Loucy (cell line): ENCODE results near the gene TAF3.

Experiments used
- H2AFZ ChIP-seq: fragments of 200-600 bp; sonication (generic); 2 replicates; pipeline ENCODE4 v1.6.0; 2016; ENCODE audit warnings: antibody characterized with exemption, mild to moderate bottlenecking, low read length, moderate library complexity
- H3F3A ChIP-seq: fragments of 200-600 bp; 2 replicates; pipeline ENCODE4 v1.6.0; 2016; ENCODE audit warnings: antibody characterized with exemption, low read depth, mild to moderate bottlenecking
- H3K27me3 ChIP-seq: fragments of 200-600 bp; sonication (generic); 2 replicates; pipeline ENCODE4 v1.6.1; 2014; ENCODE audit warnings: low read length, mild to moderate bottlenecking; ENCODE audit not compliant: insufficient read depth, poor library complexity, severe bottlenecking
- H3K36me3 ChIP-seq: fragments of 200-600 bp; sonication (generic); 2 replicates; pipeline ENCODE4 v1.6.1; 2016; ENCODE audit warnings: low read length; ENCODE audit not compliant: insufficient read depth
- H3K4me1 ChIP-seq: fragments of 200-600 bp; sonication (generic); 2 replicates; pipeline ENCODE4 v1.5.1; 2014; ENCODE audit warnings: low read length, mild to moderate bottlenecking; ENCODE audit not compliant: insufficient read depth, poor library complexity, severe bottlenecking
- H3K4me2 ChIP-seq: fragments of 200-600 bp; sonication (generic); 2 replicates; pipeline ENCODE4 v1.6.0; 2014; ENCODE audit warnings: antibody characterized with exemption, low read length, low read depth, mild to moderate bottlenecking; ENCODE audit not compliant: poor library complexity, severe bottlenecking
- H3K4me3 ChIP-seq: fragments of 200-600 bp; sonication (generic); 2 replicates; pipeline ENCODE4 v1.5.1; 2014; ENCODE audit warnings: low read length, mild to moderate bottlenecking, mixed read lengths; ENCODE audit not compliant: poor library complexity, severe bottlenecking
- H3K79me2 ChIP-seq: fragments of 200-600 bp; sonication (generic); 2 replicates; pipeline ENCODE4 v1.6.1; 2014; ENCODE audit warnings: low read length; ENCODE audit not compliant: insufficient read depth
- H3K9ac ChIP-seq: fragments of 200-600 bp; sonication (generic); 2 replicates; pipeline ENCODE4 v1.6.0; 2014; ENCODE audit warnings: mild to moderate bottlenecking, low read depth, low read length, moderate library complexity; ENCODE audit not compliant: poor library complexity, severe bottlenecking
- H3K9me2 ChIP-seq: fragments of 200-600 bp; sonication (generic); replicated peaks from 2 replicates; pipeline ENCODE4 v1.6.1; 2016; ENCODE audit warnings: low read depth, low read length, mixed read lengths
- H3K9me3 ChIP-seq: fragments of 200-600 bp; sonication (generic); 2 replicates; pipeline ENCODE4 v1.6.1; 2014; ENCODE audit warnings: mild to moderate bottlenecking, antibody characterized with exemption, low read length, low read depth; ENCODE audit not compliant: insufficient read depth
- H4K20me1 ChIP-seq: fragments of 200-600 bp; sonication (generic); 2 replicates; pipeline ENCODE4 v1.6.0; 2014; ENCODE audit warnings: antibody characterized with exemption, low read length, mild to moderate bottlenecking; ENCODE audit not compliant: insufficient read depth, poor library complexity, severe bottlenecking
- CTCF ChIP-seq: fragments of 200-600 bp; sonication (generic); conservative IDR thresholded peaks from 2 replicates; pipeline ENCODE4 v1.5.1; 2014; ENCODE audit warnings: mild to moderate bottlenecking, antibody characterized with exemption, low read length
- EZH2phosphoT487 ChIP-seq: fragments of 200-600 bp; IDR thresholded peaks from 2 replicates; pipeline ENCODE4 v1.6.1; 2018; ENCODE audit warnings: antibody characterized with exemption, mild to moderate bottlenecking, moderate library complexity, borderline replicate concordance

TAF3 gene

DNA sequence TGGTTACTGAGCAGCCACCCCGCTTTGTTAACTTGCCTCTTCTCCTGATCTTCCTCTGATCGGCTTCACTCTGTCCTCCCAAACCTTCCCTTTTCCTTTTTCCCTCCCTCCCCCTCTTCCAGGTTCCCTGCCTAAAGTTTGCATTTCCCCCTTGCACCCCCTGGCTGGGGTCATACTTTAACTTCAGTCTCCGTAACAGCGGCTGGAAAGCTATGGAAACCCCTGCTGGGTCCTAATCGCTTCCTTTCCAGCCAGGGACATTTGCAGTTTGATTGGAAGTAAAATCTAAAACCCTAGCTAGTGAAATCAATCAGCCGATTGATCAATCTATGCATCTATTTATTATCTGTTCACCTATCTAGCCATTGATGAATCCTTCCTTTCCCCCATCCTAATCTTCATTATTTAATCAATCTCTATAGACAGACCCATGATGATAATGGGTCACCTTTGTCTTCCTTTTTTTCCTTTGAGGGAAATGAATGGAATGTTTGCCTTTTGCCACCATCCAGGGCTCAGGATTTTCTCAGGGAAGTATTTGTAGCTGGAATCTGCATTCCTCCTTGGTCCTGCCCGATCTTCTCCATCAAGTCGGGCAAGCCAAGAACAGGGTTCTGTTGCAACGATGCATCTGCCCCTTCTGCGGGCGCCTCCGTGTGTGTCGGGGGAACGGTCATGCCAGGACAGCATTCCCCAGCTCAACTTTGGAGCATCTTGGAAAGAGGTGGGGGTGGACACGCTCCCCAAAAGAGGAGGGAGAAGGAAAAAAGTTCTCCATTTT, 245.0 kb downstream of the TAF3 start:
- H3K4me3 ChIP-seq = peak overlapping the region; percentile 97
- H3K9ac ChIP-seq = peak overlapping the region; percentile 99
- H3K36me3 ChIP-seq = peaks cover 97% of the 10 kb centered on the region
- H2AFZ ChIP-seq = no peak overlapping the region
- peaks cover 69% of the 10 kb centered on the region for H3K4me1 ChIP-seq
- H3K79me2 ChIP-seq = peaks cover 100% of the 10 kb centered on the region
- TF ChIP-seq EZH2phosphoT487 (no peak), CTCF (no peak)
- no peaks in the 10 kb centered on the region for H3K9me3 ChIP-seq
- peaks cover 9% of the 10 kb centered on the region for H3K27me3 ChIP-seq
- peak overlapping the region; percentile 85 for H3K4me2 ChIP-seq
- H4K20me1 ChIP-seq = peaks cover 94% of the 10 kb centered on the region
- no peaks in the 10 kb centered on the region for H3K9me2 ChIP-seq
- H3F3A ChIP-seq = peaks cover 24% of the 10 kb centered on the region

DNA sequence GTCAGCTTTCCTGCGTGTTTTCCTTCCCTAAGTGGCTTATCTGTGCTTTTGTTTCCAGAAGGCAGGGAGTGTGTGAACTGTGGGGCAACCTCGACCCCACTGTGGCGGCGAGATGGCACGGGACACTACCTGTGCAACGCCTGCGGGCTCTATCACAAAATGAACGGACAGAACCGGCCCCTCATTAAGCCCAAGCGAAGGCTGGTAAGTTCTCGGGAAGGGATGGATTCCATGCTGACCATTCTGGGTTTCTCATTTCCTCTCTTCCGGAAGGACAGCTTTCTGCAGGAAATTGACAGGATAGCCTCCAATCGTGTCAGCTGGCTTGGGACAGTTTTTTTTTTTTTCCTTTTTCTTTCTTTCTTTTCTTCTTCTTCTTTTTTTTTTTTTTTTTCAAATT, 245.6 kb downstream of the TAF3 start:
- Histone ChIP-seq H3K4me1 (peaks cover 70% of the 10 kb centered on the region), H3K4me3 (peak overlapping the region; percentile 97), H3K27me3 (peaks cover 3% of the 10 kb centered on the region), H3K9me3 (no peaks in the 10 kb centered on the region), H3F3A (peaks cover 20% of the 10 kb centered on the region), H3K36me3 (peaks cover 97% of the 10 kb centered on the region), H3K79me2 (peaks cover 100% of the 10 kb centered on the region), H3K9ac (peak overlapping the region; percentile 99), H3K4me2 (peak overlapping the region; percentile 85), H3K9me2 (no peaks in the 10 kb centered on the region), H4K20me1 (peaks cover 95% of the 10 kb centered on the region), H2AFZ (no peak overlapping the region)
- TF ChIP-seq CTCF (no peak), EZH2phosphoT487 (no peak)

DNA sequence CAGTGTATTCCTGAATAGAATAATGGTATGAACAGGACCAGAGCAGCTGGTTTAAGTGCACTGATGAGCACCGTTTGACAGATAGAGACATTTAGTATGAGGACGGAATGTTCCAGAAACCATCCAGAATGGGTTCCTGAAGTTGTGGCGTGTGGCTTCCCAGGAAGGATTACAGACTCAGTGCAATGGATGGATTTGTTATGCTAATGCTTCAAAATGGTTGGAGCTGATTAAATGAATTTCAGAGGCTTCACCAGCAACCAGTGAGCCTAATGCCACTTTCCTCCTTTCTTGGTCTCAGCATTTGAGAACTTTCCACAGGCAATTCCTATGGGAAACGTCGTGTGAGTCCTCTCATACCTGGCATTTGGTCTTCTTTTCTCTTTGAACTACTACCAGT, 246.1 kb downstream of the TAF3 start:
- peaks cover 17% of the 10 kb centered on the region for H3F3A ChIP-seq
- H3K4me1 ChIP-seq = peaks cover 75% of the 10 kb centered on the region

More for the DNA sequence above, 246.1 kb downstream of the TAF3 start:
- Histone ChIP-seq H3K9me3 (no peaks in the 10 kb centered on the region), H3K4me2 (peak overlapping the region; percentile 85), H2AFZ (no peak overlapping the region), H3K27me3 (no peaks in the 10 kb centered on the region), H3K9ac (peak overlapping the region; percentile 99), H4K20me1 (peaks cover 97% of the 10 kb centered on the region), H3K4me3 (peak overlapping the region; percentile 97), H3K36me3 (peaks cover 97% of the 10 kb centered on the region), H3K79me2 (peaks cover 100% of the 10 kb centered on the region), H3K9me2 (no peaks in the 10 kb centered on the region)
- no peak for TF ChIP-seq EZH2phosphoT487
- TF ChIP-seq CTCF = no peak
